AG09309 (cell line): Measurements from ENCODE around the gene LDLRAD4.
A peak's percentile ranks its signal among the peaks of the same experiment; 100 is the strongest.

Source experiments
- DNase-seq: peaks from one replicate; pipeline ENCODE4 v3.0.0-alpha.2; 2010; ENCODE audit warnings: low read depth
- H3K4me3 ChIP-seq: 2 replicates; pipeline ENCODE4 v1.5.1; 2011; ENCODE audit warnings: mild to moderate bottlenecking, low read depth, low read length, moderate library complexity; ENCODE audit not compliant: control insufficient read depth
- CTCF ChIP-seq: IDR thresholded peaks from 2 replicates; pipeline ENCODE4 v1.5.1; 2011; ENCODE audit warnings: mild to moderate bottlenecking, low read depth, low read length, inconsistent platforms; ENCODE audit not compliant: insufficient read depth, control insufficient read depth; ENCODE audit errors: missing control alignments

The LDLRAD4 gene

GRCh38 chr18:13374468-13375301 is 156.1 kb downstream of the LDLRAD4 start:
- H3K4me3 ChIP-seq, result no peak overlapping the region
- TF ChIP-seq CTCF, result no peak
- no peak for DNase-seq

DNA sequence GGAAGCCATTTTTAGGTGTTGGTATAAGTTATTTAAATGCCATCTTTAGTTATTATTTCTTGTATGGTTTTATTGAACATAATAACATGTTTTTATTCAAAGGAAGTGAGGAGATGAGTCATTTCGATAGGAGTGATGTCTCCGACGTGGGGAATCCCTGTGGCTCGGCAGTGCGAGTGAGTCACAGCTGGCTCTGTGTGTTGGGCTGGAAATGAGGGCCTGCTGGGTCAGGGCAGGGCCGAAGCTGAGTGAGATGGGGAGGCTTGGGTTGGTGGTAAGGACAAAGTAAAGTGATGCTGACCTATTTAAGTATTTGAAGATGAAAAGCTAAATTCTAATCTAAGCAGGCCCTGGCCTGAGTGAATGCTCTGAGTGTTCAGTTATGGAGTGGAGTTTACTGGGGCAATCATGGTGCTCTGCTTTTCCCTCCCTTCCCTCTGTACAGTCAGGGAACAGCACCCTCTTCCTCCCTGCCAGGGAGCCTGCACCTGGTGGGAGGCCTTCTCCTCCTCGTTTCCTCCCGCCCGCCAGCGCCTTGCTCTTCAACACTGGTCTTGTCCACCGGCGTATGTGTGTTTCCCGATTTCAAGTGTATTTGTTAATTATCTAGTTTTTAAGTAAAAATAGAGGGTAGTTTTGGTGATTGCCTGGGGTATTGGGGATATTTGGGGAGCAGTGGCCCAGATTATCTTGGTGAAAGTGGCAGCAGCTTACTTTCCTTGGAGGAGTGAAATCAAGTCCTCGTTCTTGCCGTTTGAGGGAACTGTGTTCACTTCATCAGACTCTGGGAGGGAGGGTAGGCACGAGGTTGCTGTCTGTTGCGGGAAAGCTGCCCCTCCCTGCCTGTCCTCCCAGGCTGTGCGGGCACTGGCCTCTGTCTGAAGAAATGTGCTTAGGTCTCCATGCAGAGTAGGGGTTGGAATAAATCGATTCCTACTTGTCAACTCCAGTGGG is 157.0 kb downstream of the LDLRAD4 start:
- TF ChIP-seq CTCF, result peak; percentile 14
- DNase-seq, result peak; percentile 59
- H3K4me3 ChIP-seq, result no peak overlapping the region

DNA sequence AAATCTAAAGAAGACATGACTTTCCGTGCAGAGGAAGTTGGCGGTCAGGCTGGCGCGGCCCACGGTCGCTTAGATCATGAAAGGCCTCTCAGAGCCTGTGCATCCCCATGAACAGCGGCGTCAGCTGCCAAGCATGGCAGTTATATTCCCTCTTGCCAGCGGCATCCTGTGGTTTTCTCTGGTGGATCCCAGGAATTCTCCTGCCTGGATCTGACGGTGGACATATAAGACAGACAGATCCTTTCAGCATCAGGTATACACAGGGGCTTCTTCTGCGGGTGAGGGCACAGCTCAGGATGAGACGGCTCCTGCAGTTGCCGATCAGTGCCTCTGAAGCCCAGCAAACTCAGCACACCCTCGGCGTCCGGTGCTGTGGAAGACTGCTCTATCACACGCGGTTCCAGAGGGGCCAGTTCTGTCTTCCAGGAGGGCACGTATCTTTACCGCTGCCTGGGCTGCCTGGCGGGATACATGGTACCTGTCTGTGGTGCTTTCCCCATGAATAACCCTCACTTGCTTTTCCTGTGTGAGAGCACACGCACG is 157.8 kb downstream of the LDLRAD4 start:
- TF ChIP-seq CTCF, result no peak
- no peak overlapping the region for H3K4me3 ChIP-seq
- no peak for DNase-seq

DNA sequence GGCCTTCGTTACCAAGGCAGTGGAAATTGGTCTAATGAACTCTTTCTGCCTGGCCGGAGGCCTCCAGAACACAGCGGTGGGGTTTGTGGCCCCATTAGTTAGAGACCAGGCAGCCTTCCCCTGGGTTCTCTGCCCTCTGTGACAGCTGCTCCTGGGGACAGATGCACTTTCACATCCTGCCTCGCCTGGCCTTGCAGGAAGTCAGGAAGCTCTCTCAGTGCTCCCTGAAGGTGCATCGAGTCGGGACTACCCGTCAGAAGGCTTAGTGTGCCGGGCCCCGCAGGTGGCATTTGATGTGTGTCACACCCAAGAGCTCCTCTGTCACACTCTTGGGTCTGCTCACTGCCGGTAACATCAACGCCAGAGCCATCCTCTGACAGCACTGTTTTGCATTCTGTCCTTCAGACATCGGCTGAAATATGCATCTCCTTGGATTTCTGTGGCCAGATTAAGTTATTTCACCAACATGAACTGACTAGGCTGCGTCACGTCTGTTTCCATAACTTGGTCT is 158.3 kb downstream of the LDLRAD4 start:
- no peak overlapping the region for H3K4me3 ChIP-seq
- TF ChIP-seq CTCF, result no peak
- DNase-seq, result no peak

DNA sequence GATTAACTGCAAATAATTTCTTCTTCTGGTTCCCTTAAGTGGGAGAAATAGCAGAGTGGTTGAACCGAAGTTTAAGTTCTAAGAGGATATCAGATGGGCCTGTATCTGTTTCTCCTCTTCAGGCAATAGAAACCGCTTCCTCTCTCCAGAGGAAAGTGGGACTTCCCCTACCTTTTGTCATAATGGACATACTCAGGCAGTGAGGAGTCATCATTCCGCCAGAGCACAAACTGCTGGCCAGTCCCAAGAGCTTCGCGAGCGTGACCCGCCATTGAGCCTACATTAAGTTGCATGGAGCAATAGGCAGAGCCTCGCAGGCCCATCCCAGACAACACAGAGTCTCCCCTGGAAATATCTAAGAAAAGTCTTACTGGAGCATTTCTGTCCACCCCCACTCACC is 158.9 kb downstream of the LDLRAD4 start:
- no peak for DNase-seq
- no peak overlapping the region for H3K4me3 ChIP-seq
- no peak for TF ChIP-seq CTCF

DNA sequence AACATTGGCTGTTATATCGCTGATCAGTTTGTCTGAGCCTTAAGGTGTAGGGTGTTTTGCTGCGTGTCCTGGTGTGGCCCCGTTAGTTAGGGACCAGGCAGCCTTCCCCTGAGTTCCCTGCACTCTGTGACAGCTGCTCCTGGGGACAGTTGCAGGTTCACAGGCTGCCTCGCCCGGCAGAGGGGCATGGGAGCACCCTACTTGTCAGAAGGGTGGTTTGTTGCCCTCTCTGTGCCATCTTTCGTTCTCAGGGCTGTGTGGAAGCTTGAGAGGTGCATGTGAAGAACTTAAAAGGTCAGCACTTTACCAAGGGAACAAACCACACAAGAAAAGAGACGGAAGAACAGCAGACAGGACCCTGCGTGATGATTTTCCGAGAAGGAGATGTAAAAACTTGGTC is 159.6 kb downstream of the LDLRAD4 start:
- TF ChIP-seq CTCF, result no peak
- no peak for DNase-seq
- no peak overlapping the region for H3K4me3 ChIP-seq
